ENCODE measurements around the gene ANKRD24.

Gene ANKRD24

DNA sequence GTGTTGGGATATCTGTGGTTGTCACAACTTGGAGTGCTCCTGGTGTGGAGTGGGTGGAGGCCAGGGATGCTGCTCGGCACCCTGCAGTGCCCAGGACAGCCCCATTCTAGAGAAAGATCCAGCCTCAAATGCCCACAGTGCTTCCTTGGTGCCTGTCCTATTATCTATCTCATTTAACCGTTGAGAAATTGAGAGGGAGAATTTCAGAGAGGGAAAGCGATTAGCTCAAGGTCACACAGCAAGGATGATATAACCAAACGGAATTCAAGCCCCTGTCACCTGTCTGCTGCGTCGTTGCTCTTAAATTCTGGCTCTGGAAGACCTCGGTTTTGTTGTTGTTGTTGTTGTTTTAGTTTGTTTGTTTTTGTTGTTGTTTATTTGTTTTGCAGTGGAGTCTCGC lies 13.5 kb downstream of the ANKRD24 start:
- TF ChIP-seq, protein P1, sequence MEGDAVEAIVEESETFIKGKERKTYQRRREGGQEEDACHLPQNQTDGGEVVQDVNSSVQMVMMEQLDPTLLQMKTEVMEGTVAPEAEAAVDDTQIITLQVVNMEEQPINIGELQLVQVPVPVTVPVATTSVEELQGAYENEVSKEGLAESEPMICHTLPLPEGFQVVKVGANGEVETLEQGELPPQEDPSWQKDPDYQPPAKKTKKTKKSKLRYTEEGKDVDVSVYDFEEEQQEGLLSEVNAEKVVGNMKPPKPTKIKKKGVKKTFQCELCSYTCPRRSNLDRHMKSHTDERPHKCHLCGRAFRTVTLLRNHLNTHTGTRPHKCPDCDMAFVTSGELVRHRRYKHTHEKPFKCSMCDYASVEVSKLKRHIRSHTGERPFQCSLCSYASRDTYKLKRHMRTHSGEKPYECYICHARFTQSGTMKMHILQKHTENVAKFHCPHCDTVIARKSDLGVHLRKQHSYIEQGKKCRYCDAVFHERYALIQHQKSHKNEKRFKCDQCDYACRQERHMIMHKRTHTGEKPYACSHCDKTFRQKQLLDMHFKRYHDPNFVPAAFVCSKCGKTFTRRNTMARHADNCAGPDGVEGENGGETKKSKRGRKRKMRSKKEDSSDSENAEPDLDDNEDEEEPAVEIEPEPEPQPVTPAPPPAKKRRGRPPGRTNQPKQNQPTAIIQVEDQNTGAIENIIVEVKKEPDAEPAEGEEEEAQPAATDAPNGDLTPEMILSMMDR (conservative IDR thresholded peaks at IDR 0.05; ENCODE audit: low read length) = no peak
- no peak for DNase-seq (ENCODE audit: low read depth)
- H3K4me3 ChIP-seq (ENCODE audit: low read length) = no peak overlapping the region

DNA sequence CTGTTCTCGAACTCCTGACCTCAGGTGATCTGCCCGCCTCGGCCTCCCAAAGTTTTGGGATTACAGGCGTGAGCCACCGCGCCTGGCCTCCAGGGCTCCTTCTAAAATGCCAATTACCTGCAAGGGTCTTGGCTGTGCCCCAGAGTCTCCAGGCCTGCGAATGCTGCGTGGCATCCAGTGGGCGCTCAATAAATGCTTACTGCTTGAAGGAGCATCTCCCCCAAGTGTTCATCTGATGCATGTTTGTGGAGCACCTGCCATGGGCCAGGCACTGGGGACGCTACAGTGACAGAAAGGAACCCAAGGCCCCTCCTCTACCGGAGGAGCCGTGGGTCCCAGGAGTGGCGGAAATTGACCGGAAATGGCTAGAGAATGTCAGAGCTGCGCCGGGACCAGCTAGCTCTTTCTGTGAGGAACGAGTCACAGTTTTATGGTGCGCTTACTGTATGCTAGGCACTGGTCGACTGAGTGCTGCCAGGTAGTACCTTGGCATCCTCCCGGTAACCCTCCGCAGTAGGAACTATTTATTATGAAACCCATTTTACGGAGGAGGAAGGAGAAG lies 14.2 kb downstream of the ANKRD24 start:
- TF ChIP-seq, protein P1 (conservative IDR thresholded peaks at IDR 0.05; ENCODE audit: low read length) = no peak
- no peak for DNase-seq (ENCODE audit: low read depth)

DNA sequence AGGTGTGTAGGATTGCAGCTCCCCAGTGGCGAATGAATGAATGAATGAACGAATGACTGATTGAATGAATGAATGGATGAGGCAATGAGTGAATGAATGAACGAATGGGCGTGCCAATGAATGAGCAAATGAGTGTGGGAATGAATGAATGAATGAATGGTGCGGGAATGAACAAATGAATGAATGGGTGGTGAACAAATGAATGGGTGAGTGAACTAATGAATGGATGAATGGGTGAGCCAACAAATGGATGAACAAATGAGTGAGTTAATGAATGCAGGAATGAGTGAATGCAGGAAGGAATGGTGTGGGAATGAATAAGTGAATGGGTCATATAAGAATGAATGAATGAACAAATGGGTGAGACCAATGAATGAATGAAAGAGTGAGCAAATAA lies 14.7 kb downstream of the ANKRD24 start:
- TF ChIP-seq, protein P1 (conservative IDR thresholded peaks at IDR 0.05; ENCODE audit: low read length) = no peak
- no peak for DNase-seq (ENCODE audit: low read depth)
- H3K4me3 ChIP-seq (ENCODE audit: low read length) = no peak overlapping the region

More for the DNA sequence above, 14.2 kb downstream of the ANKRD24 start:
- H3K4me3 ChIP-seq (ENCODE audit: low read length) = no peak overlapping the region

DNA sequence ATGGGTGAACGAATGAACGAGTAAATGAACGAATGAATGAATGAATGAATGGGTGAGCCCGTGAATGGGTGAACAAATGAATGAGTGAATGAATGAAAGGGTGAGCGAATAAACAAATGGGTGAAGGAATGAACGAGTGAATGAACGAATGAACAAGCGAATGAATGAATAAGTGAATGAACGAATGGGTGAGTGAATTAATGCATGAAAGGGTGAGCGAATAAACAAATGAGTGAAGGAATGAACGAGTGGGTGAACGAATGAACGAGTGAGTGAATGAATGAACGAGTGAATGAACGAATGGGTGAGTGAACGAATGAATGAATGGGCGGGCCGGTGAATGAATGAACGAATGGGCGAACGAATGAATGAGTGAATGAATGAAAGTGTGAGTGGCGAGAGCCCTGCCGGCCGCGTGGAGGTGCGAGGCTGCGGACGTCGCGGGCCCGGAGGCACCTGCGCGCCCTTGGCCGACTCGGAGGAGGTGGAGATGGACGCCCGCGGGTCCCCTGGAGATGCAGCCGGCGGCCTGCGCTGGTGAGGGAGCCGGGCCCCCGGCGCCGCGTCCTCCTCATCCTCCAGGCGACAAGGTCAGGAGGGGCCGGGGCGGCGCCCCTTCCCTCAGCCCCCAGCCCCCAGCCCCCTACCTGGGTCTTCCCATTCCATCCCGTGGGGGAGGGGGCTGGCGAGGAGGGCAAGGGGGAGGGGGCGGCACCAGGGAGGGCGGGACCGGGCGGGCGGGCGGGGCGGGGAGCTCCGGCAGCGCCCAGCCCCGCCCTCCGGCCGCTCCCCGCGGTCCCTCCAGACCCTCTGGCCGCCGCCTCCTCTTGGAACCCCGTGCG lies 15.4 kb downstream of the ANKRD24 start:
- peak; percentile 9 for DNase-seq (ENCODE audit: low read depth)
- TF ChIP-seq, protein P1 (conservative IDR thresholded peaks at IDR 0.05; ENCODE audit: low read length) = no peak
- H3K4me3 ChIP-seq (ENCODE audit: low read length) = no peak overlapping the region

DNA sequence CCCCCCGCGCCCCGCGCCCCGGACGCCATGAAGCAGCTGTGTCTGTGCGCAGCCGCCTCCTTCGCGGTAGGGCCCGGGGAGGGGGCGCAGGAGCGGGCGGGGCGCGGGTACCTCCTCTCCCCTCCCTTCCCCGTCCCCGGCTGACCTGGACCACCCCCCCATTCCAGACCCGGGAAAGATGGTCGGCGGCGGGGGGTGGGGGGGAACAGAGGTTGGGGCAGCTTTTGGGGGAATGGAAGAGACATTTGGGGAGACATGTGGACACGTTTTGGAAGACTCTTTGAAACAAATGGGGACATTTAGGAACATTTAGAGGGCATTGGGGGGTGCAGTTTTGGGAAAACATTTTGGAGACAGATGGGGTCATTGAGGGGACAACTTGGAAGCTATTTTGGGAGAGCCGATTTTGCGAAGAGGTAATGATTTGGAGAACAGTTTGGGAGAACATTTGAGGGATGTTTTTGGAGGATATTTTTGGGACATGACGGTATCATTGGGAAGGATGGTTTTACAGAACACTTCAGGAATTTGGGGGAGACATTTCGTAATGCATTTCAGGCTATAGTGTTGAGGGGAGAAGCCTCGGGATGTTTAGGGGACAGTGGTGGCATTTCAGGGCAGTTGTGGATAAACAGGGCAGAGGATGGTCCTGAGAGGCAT lies 16.1 kb downstream of the ANKRD24 start:
- TF ChIP-seq, protein P1 (conservative IDR thresholded peaks at IDR 0.05; ENCODE audit: low read length) = no peak
- H3K4me3 ChIP-seq (ENCODE audit: low read length) = no peak overlapping the region
- no peak for DNase-seq (ENCODE audit: low read depth)

DNA sequence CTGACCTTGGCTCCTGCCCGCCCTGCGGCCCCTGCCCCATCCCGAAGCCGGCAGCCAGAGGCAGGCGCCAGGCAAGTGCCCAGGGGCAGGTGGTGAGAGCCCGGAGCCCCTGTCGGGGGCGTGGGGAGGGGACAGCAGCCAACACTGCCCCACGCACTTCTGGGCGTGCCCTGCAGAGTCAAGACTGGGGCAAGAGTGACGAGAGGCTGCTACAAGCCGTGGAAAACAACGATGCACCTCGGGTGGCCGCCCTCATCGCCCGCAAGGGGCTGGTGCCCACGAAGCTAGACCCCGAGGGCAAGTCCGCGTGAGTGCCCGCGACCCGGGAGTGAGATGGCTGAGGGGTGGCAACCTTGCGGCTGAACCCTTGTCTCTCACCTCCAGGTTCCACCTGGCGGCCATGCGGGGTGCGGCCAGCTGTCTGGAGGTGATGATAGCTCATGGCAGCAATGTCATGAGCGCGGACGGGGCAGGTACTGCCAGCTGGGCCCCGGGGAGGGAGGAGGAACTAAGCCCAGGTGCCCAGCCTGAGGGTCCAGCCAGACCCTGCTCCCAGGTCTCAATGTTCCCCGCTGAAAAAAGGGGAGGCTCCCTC lies 17.3 kb downstream of the ANKRD24 start:
- DNase-seq (ENCODE audit: low read depth) = no peak
- H3K4me3 ChIP-seq (ENCODE audit: low read length) = no peak overlapping the region

More for the DNA sequence above, 17.3 kb downstream of the ANKRD24 start:
- TF ChIP-seq, protein P1 (conservative IDR thresholded peaks at IDR 0.05; ENCODE audit: low read length) = no peak

Data from AG10803 (cell line).